Coronary artery (tissue), 2 donors: Measurements from ENCODE around the gene MYO7A.

Source experiments
- DNase-seq: peaks from one replicate; pipeline ENCODE4 v3.0.0-alpha.2; 2017; ENCODE audit warnings: low spot score
- H3K27ac ChIP-seq, 2 donors: fragments of 200-600 bp; sonication (generic); one replicate each; pipeline ENCODE4 v1.5.1; 2016 to 2019
- H3K4me3 ChIP-seq: fragments of 200-600 bp; sonication (generic); 2 replicates; pipeline ENCODE4 v1.5.1; 2016; ENCODE audit warnings: mild to moderate bottlenecking, moderate library complexity
- CTCF ChIP-seq: fragments of 200-600 bp; sonication (generic); IDR thresholded peaks from one replicate; pipeline ENCODE4 v1.5.1; 2019; ENCODE audit warnings: antibody characterized with exemption

MYO7A gene

GRCh38 chr11:77193167-77193566 lies 65.1 kb downstream of the MYO7A start:
- no peak overlapping the region for H3K4me3 ChIP-seq
- no peak for DNase-seq
- TF ChIP-seq CTCF = no peak
- no peak overlapping the region for H3K27ac ChIP-seq

DNA sequence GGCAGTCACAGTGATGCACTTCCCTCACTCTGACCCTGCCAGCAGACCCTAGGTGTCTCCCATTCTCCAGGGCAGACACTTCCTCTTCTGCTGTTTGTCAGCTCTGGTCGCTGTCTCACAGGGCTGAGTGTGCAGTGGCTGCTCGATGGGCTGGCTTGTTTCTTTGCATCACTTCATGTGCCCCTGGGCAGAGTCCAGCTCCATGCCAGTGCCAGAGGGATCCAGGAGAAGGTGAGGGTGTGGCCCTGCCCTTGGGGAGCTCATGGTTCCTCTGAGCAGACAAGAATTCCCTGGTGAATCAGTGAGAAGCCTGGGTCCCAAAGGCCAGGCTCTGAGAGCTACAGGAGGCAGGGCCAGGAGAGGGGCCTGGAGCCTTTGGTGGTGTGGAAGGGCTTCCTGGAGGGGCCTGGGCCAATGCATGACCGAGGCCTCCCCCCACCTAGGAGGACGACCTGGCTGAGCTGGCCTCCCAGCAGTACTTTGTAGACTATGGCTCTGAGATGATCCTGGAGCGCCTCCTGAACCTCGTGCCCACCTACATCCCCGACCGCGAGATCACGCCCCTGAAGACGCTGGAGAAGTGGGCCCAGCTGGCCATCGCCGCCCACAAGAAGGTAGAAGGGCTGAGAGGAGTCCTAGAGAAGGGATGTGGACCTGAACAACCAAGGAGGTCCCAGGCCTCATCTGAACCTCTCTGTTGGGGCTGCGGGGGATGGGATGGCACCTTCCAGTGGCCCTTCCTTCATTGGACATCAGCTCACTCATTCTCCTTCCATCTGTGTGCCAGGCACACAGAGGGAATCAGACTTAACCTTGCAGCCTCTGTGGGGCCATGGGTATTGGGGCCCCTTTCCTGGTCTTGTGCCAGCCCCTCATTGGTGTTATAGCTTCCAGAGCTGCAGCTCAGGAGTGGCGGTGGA lies 66.1 kb downstream of the MYO7A start:
- Histone ChIP-seq H3K27ac (no peak overlapping the region), H3K4me3 (no peak overlapping the region)
- TF ChIP-seq CTCF = no peak
- no peak for DNase-seq

DNA sequence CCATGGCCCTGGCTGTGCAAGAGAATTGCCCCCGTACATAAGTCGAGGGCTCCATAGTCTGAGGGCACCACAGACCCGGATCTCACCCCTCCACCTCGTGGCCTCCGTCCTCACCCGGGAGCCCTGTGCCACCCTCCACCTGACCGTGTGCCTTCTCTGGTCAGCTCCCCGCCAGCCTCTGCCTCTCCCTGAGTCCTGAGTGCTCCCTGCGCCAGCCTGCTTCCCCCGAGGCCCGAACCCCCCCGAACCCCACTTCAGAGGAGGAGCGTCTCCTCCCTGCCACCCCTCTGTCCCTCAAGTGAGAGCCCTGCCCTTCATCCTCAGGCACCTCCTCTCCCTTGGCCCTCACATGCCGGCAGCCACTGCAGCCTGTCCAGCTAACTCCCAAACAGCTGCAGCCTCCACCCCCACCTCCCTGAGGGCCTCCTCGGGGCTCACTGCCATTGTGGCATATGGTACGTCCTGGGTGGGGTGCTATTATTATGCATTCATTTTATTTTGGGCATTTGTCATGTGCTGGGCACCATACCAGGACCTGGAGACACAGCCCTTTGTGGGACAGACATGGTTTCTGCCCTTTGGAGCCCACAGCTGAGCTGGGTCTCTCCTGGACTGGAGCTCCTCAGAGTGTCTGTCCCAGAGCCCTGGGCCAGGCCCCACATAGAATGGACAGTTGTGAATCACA lies 67.2 kb downstream of the MYO7A start:
- DNase-seq = no peak
- no peak overlapping the region for H3K4me3 ChIP-seq
- H3K27ac ChIP-seq = no peak overlapping the region
- TF ChIP-seq CTCF = no peak

DNA sequence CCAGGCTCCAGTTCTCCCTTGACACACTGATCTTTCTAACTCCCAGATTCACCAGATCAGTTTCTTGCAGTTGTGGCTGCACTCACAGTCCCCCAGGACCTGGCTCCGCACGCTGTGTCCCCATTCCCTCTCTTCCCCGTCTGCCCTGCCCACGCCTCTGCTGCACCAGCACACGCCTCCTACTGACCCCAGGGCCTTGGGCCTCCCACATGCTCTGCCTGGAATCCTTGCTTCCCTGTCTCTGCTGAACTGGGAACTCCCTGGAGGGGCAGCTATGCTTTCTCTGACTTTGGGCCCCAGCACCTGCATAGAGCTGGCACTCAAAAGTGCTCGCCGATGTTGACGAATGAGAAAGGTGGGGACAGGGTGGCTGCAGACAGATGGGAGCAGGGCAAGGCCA lies 68.9 kb downstream of the MYO7A start:
- DNase-seq = no peak
- no peak for TF ChIP-seq CTCF
- no peak overlapping the region for H3K4me3 ChIP-seq
- no peak overlapping the region for H3K27ac ChIP-seq

DNA sequence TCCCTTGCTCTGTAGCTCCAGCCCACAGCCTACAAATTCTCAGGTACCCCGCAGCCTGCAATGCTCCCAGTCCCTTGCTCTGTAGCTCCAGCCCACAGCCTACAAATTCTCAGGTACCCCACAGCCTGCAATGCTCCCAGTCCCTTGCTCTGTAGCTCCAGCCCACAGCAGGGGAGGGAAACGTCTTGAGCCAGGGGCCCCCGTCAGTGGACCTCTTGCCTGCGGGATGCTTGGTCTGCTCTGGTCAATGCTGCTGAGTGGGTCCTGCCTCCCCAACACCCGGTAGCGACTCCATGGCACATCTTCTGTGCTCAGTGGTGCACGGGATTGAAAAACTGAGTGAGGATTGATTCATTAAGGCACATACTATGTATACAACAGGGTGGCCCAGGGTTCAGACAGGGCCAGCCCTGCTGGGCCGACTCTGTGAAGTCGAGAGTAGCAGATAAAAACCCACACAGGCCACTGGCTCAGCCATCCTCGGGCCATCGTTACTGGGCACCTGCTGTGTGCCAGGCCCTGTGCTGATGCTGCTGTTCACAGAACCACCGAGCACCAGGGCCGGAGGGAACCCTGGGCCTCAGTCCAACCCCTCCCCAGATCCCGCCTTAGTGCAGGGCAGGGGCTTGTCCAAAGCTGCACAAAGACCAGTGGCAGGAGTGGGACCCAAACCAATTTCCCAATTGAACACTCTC lies 69.7 kb downstream of the MYO7A start:
- DNase-seq = no peak
- Histone ChIP-seq H3K27ac (no peak overlapping the region), H3K4me3 (no peak overlapping the region)
- no peak for TF ChIP-seq CTCF

DNA sequence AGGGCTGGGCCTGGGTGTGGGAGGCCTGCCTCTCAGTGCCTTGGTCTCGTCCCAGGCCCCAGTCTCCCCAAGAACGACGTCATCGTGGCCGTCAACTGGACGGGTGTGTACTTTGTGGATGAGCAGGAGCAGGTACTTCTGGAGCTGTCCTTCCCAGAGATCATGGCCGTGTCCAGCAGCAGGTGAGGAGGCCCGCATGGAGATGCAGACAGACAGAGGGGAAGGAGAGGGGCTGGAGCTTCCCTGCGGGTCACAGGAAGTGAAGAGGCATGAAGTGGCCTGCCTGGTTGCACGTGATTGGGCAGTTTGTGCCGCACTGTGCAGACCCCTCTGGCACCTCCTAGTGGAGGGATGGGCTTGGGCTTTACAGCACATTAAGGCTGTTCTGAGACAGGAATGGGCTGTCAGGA lies 70.4 kb downstream of the MYO7A start:
- TF ChIP-seq CTCF = no peak
- no peak for DNase-seq
- Histone ChIP-seq H3K27ac (no peak overlapping the region), H3K4me3 (no peak overlapping the region)
